MM.1S (cell line): ENCODE data around the gene TUBB2B.

ENCODE experiments used
- DNase-seq: peaks from one replicate; pipeline ENCODE4 v3.0.0-alpha.2; 2015
- H2AFZ ChIP-seq: fragments of 300-600 bp; sonication (generic); 2 replicates; pipeline ENCODE4 v1.6.0; 2016; ENCODE audit warnings: antibody characterized with exemption, low read length
- H3F3A ChIP-seq: fragments of 300-600 bp; sonication (generic); 2 replicates; pipeline ENCODE4 v1.6.1; 2016; ENCODE audit warnings: mild to moderate bottlenecking, antibody characterized with exemption, low read length, moderate library complexity, mixed read lengths; ENCODE audit not compliant: insufficient read depth
- H3K27ac ChIP-seq: fragments of 300-600 bp; sonication (generic); 2 replicates; pipeline ENCODE4 v1.5.1; 2016; ENCODE audit warnings: mild to moderate bottlenecking, low read length
- H3K27me3 ChIP-seq: fragments of 300-600 bp; sonication (generic); replicated peaks from 2 replicates; pipeline ENCODE4 v1.6.0; 2016; ENCODE audit warnings: low read length; ENCODE audit not compliant: insufficient read depth
- H3K36me3 ChIP-seq: fragments of 300-600 bp; sonication (generic); replicated peaks from 2 replicates; pipeline ENCODE4 v1.6.1; 2016; ENCODE audit warnings: mild to moderate bottlenecking, low read length, mixed read lengths; ENCODE audit not compliant: insufficient read depth
- H3K4me1 ChIP-seq: fragments of 300-600 bp; sonication (generic); 2 replicates; pipeline ENCODE4 v1.6.1; 2016; ENCODE audit warnings: low read length, mixed read lengths
- H3K4me2 ChIP-seq: fragments of 300-600 bp; sonication (generic); 2 replicates; pipeline ENCODE4 v1.6.0; 2016; ENCODE audit warnings: low read depth, low read length
- H3K4me3 ChIP-seq: fragments of 300-600 bp; sonication (generic); 2 replicates; pipeline ENCODE4 v1.5.1; 2016; ENCODE audit warnings: low read length, mixed read lengths
- H3K79me2 ChIP-seq: fragments of 300-600 bp; sonication (generic); 2 replicates; pipeline ENCODE4 v1.6.1; 2016; ENCODE audit warnings: mixed run types, low read length, mixed read lengths
- H3K9ac ChIP-seq: fragments of 300-600 bp; sonication (generic); 2 replicates; pipeline ENCODE4 v1.6.1; 2016; ENCODE audit warnings: low read length, mixed read lengths
- H3K9me2 ChIP-seq: fragments of 300-600 bp; sonication (generic); replicated peaks from 2 replicates; pipeline ENCODE4 v1.6.1; 2016; ENCODE audit warnings: mild to moderate bottlenecking, low read length, mixed read lengths; ENCODE audit not compliant: insufficient read depth
- H3K9me3 ChIP-seq: fragments of 300-600 bp; sonication (generic); replicated peaks from 2 replicates; pipeline ENCODE4 v1.6.1; 2016; ENCODE audit warnings: mild to moderate bottlenecking, low read length, mixed read lengths; ENCODE audit not compliant: insufficient read depth
- H4K20me1 ChIP-seq: fragments of 300-600 bp; sonication (generic); 2 replicates; pipeline ENCODE4 v1.6.1; 2016; ENCODE audit warnings: mild to moderate bottlenecking, low read length, moderate library complexity, mixed read lengths; ENCODE audit not compliant: insufficient read depth
- CTCF ChIP-seq: fragments of 300-600 bp; sonication (generic); IDR thresholded peaks from 2 replicates; pipeline ENCODE4 v1.5.1; 2016; ENCODE audit warnings: antibody characterized with exemption, low read length, mixed read lengths
- EZH2 ChIP-seq: fragments of 300-600 bp; sonication (generic); optimal IDR thresholded peaks from 2 replicates; pipeline ENCODE3; 2017; ENCODE audit warnings: low read depth, mild to moderate bottlenecking, antibody characterized with exemption, low read length, mixed read lengths
- EZH2phosphoT487 ChIP-seq: fragments of 300-600 bp; sonication (generic); IDR thresholded peaks from 2 replicates; pipeline ENCODE4 v1.6.1; 2018; ENCODE audit warnings: antibody characterized with exemption, low read length

TUBB2B gene

DNA sequence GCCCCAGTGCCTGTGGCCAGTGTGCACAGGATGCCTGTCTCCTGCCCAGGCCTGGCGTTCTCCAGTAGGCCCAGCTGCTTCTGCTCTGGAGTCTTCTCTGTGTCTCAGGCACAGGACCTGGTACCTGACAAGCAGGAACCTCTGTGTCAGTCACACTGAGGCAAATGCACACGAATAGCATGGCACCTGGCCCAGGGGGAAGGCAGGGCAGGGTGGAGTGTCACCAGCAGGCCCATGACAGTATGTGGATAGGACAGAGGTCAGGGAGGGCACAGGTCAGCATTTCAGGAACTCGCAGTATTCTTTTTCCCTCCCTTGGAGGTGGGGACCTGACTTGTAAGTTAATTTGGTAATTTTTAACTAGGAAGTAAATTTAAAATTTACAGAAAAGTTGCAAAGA lies 36.9 kb upstream of the TUBB2B start:
- peaks cover 8% of the 10 kb centered on the region; the same call in 1 of the 2 replicates for H3K36me3 ChIP-seq
- H3K79me2 ChIP-seq = peaks cover 94% of the 10 kb centered on the region
- H3K4me3 ChIP-seq = no peak overlapping the region
- no peaks in the 10 kb centered on the region for H3K9me2 ChIP-seq
- TF ChIP-seq EZH2 (no peak), CTCF (no peak), EZH2phosphoT487 (no peak)
- 0 out of 2 replicates have a peak, but pooled peaks cover 9% of the 10 kb centered on the region for H3K4me1 ChIP-seq
- no peak overlapping the region for H3K9ac ChIP-seq
- no peak for DNase-seq
- H3K4me2 ChIP-seq = no peak overlapping the region
- H3F3A ChIP-seq = no peaks in the 10 kb centered on the region
- H3K27ac ChIP-seq = no peak overlapping the region
- H3K9me3 ChIP-seq = no peaks in the 10 kb centered on the region
- peaks cover 5% of the 10 kb centered on the region; the same call in 1 of the 2 replicates for H4K20me1 ChIP-seq
- H3K27me3 ChIP-seq = no peaks in the 10 kb centered on the region
- no peak overlapping the region for H2AFZ ChIP-seq

DNA sequence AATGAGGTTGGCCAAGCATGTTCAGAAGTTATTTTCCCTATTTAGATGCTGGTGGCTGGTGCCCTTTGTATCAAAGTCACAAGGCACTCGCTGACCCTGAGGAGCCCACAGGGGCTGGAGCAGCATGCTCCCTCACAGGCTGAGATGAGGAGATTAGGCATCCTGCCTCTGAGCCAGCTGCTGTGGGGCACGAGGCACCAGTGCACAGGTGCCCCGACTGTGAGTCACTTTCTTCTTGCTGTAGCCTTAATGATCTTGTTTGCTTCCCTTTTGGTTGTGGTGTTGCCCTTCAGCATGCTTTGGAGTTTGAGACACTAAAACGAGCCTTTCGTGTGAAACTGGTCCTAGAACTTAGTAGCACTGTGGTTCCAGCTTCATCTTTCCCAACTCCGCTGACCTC lies 35.6 kb upstream of the TUBB2B start:
- Histone ChIP-seq H3K36me3 (peaks cover 8% of the 10 kb centered on the region; the same call in 1 of the 2 replicates), H3K9me3 (no peaks in the 10 kb centered on the region), H3K4me2 (no peak overlapping the region), H4K20me1 (peaks cover 5% of the 10 kb centered on the region; the same call in 1 of the 2 replicates), H3F3A (no peaks in the 10 kb centered on the region), H3K4me1 (0 out of 2 replicates have a peak, but pooled peaks cover 9% of the 10 kb centered on the region), H3K9ac (no peak overlapping the region), H3K27me3 (no peaks in the 10 kb centered on the region), H3K79me2 (peaks cover 87% of the 10 kb centered on the region), H3K4me3 (no peak overlapping the region), H3K9me2 (no peaks in the 10 kb centered on the region), H2AFZ (no peak overlapping the region), H3K27ac (no peak overlapping the region)
- TF ChIP-seq EZH2 (no peak), EZH2phosphoT487 (no peak), CTCF (no peak)
- DNase-seq = no peak

DNA sequence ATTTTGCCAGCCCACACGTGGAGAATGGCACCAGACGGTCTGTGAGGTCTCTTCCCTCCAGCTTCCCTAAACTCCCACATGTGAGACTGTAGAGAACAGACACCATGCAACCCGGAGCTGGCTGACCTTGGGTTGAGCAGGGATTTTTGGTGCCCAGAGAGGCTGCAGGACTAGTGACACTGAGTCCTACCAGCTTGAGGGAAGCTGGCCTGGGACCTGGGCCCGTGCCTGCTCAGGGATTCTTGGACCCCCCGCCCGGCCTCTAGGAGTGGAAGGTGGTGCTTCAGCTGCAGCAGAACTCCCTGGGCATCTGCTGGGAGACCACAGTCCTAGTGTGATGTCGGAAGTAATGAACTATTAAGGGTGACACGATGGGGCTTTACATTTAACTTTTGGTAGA lies 34.5 kb upstream of the TUBB2B start:
- H3K4me1 ChIP-seq = 0 out of 2 replicates have a peak, but pooled peaks cover 9% of the 10 kb centered on the region
- TF ChIP-seq EZH2 = no peak
- no peak for TF ChIP-seq CTCF
- no peak for TF ChIP-seq EZH2phosphoT487
- peaks cover 8% of the 10 kb centered on the region; the same call in 1 of the 2 replicates for H3K36me3 ChIP-seq
- no peak overlapping the region for H3K27ac ChIP-seq
- H3K4me3 ChIP-seq = no peak overlapping the region
- no peak overlapping the region for H3K4me2 ChIP-seq
- H3K9me2 ChIP-seq = no peaks in the 10 kb centered on the region
- H3F3A ChIP-seq = no peaks in the 10 kb centered on the region
- H4K20me1 ChIP-seq = peaks cover 5% of the 10 kb centered on the region; the same call in 1 of the 2 replicates
- no peak for DNase-seq
- H3K27me3 ChIP-seq = peaks cover 6% of the 10 kb centered on the region; the same call in 1 of the 2 replicates
- H2AFZ ChIP-seq = no peak overlapping the region
- no peaks in the 10 kb centered on the region for H3K9me3 ChIP-seq
- H3K9ac ChIP-seq = no peak overlapping the region
- H3K79me2 ChIP-seq = peaks cover 76% of the 10 kb centered on the region
